T-helper 9 cell (primary cell): ENCODE measurements around the gene BEND6.
"Not testable (repeated sequence)": the region's sequence is repeated elsewhere in the genome, so short reads cannot be mapped to it uniquely, and the experiment has no call there.

ENCODE experiments used
- DNase-seq: peaks from one replicate; pipeline ENCODE4 v3.0.0-alpha.2; 2020

Gene BEND6

DNA sequence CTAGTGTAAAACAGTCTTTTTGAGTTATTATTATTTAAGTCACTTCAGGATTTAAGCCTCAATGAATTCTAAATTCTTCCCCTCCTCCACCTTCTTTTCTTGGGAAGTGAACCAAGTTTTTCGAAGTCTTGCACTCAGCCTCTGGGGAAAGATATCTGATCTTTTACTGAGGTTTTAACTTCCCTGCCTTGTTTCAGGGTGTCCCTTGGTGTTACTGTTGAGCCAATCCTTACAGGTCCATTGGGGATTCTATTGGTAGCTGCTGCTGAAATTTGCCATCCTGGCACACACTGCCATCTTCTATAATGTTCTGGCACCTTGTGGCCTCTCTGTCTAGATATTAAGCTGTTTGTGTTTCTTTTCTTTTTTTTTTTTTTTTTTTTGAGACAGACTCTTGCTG is 31.7 kb downstream of the BEND6 start:
- no peak for DNase-seq

DNA sequence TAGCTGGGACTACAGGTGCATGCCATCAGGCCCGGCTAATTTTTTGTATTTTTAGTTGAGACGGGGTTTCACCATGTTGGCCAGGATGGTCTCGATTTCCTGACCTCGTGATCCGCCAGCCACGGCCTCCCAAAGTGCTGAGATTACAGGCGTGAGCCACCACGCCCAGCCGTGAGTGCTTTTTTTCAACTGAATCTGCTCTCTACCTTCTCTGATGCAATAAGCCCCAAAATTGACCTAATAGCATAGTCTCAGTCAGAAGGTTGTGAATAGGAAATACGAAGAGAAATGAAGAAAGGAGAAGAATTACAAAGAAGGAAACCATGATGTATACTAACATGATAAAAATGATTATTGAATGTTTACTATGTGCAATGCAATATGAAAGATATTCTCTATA is 33.2 kb downstream of the BEND6 start:
- no peak for DNase-seq

DNA sequence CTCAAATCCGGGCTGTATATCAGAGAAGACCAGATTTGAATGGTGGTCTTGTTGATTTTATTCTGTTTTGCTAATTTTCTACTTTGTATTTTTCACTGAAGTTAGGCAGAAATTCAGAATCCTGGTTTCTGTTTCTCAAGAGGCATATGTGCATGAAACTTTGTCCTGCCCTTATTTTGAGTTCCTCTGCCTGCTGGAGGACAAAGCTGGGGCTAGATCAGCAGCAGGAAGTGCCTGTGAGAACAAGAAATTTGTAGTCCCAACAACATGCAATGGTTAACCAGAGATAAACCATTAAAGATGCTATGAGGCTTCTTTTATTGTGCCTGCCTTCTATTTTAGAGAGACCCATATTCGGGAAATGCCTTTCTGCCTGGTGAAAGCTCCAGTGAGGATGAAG is 37.1 kb downstream of the BEND6 start:
- no peak for DNase-seq

DNA sequence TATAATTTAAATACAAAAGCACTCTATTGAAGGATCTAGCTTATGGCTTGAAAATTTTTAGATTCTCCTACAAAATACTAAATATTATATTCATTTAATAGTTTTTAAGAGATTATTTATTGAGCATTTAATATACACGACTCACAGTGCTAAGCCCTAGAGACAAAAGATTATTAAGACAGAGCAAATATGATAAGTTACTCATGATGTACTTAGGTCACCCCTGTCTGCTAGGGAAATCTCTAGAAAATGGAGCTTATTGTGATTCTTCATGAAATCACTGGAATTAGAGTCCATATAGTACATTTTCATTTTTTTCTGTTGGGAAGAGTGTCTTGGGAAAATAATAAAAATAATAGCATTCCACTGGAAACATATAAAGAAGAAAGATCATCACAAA is 37.8 kb downstream of the BEND6 start:
- DNase-seq, result no peak

DNA sequence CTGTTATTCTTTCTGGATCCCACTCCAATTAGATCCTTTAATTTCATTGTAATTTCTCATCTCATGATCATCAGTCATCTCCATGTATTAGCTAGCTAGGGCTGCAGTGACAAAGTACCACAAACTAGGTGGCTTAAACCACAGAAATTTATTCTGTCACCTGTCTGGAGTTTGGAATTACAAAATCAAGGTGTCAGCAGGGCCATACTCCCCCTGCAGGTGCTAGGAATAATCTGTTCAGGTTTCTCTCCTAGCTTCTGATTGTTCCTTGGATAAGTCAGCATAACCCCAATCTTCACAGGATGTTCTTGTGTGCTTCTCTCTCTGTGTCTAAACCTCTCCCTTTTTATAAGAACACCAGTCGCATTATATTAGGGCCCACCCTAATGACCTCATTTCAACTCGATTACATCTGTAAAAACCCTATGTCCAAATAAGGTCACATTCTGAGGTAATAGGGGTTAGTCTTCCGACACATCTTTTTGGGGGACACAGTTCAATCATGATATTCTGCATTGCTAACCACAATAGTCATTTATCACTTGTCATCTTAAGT is 40.5 kb downstream of the BEND6 start:
- no peak for DNase-seq

DNA sequence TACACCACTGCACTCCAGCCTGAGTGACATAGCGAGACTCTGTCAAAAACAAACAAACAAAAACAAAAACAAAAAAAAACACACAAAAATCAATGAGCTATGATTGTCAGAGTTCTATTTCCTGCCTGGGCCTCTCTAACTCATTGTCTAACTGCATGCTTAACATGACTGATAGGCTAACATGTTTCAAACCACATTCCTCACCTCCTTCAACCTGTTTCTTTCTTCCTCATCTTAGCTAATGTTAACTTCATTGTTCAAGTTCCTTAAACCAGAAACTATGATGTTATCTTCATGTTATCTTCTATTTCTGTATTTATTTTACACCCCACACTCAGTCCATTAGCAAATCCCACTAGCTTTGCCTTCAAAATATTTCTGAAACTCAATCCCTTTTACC is 41.5 kb downstream of the BEND6 start:
- no peak for DNase-seq

DNA sequence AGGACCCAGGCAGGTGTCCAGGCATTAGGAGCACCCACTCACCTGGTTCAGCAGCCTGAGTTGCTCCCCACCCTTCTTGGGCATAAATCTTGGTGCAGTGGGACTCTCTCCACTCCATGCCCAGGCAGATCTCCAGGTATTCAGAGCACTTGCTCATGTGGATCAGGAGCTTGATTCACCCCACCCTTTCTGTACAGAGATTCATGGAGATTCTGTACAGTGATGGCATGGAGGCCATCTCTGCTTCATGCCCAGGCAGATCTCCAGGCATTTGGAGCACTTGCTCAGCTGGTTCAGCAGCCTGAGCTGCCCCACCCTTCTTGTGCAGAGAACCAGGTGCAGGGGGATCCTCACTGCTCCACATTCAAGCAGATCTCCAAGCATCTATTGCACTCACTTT is 44.1 kb downstream of the BEND6 start:
- DNase-seq, result no peak

DNA sequence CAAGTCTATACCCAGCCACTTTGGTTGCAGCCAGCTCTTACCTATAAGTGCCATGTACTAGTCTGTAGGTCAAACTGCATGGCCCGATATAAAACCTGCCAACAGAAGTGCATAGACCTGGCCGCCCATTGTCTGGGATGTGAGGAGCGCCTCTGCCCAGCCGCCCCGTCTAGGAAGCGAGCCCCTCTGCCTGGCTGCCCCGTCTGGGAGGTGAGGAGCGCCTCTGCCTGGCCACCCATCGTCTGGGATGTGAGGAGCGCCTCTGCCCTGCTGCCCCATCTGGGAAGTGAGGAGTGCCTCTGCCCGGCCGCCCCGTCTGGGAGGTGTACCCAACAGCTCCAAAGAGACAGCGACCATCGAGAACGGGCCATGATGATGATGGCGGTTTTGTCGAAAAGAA is 44.8 kb downstream of the BEND6 start:
- not testable (repeated sequence) for DNase-seq

DNA sequence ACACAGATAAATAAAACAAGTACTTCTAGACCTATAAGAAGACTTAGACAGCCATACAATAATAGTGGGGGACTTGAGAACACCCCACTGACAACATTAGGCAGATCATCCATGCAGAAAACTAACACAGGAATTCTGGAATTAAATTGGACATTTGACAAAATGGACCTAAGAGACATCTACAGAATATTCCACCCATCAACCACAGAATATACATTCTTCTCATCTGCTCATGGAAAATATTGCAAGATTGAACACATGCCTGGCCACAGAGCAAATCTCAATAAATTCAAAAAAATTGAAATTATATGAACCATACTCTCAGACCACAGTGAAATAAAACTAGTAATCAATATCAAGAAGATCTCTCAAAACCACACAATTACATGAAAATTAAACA is 47.3 kb downstream of the BEND6 start:
- DNase-seq, result no peak

DNA sequence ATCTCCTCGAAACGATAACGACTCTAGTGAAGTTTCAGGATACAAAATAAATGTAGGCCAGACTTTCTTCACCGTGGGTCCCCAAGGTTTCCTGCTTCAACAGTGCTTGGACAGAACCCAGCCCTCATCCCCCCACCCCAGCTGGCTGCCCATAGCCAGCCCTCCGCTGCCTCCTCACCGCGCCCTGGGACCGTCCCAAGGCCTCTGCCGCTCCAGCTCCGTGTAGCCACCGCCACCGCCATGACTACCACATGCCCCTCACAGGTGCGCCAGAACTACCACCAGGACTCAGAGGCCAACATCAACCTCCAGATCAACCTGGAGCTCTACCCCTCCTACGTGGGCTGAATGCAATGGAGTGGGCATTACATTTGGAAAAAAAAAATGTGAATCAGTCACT is 49.4 kb downstream of the BEND6 start:
- DNase-seq, result no peak

DNA sequence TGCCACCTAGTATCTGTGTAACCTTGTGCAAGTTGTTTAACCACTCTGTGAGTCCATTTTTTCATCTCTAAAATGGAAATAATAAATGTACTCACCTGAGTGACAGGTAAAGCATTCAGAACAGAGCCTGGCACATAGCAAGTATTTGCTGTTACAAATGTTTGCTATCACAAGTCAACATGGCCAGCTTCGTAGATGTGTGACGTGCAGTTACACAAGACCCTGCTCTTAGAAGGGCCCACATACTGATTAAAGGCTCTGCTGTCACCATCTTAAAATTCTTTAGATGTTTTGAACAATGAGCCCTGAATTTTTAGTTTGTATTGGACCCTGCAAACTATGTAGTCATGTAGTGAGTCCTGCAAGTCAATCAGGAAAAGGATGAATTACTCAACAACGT is 51.2 kb downstream of the BEND6 start:
- DNase-seq, result no peak

DNA sequence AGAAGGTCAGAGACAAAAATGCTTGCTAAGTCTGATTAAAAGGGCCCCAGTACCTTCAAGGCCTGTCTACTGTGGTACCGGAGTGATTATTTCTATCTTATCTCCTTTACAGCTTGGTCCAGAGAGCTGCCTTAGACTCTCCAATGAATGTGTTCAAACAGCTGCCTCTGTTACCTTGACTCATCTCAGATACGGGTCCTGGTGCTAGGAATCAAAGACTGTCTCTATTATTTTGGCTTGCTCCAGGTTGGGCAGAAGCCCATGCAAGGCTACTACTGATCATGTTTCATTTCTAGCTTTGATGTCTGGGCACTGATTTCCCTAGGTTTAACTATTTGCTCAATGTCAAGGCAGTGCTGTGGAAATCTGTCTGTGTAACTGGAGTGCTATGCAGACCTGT is 53.2 kb downstream of the BEND6 start:
- not testable (repeated sequence) for DNase-seq

DNA sequence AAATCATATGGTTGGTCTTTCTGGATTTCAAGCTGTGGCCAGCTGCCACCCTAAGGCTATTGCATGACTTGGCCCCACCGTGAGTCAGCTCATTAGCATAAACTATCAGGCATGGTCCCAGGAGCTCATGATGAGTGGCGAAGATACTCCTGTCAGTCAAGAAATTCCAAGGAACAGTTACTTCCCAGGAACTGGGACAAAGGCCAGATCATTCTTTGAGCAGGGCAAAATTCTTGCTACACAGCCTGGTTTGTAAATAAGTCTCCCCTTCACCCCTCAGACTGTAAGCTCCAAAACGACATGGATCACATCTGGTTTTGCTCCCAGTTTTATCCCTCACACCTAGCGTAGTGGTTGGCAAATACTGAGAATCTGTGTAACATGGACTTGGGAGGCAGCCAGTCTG is 58.6 kb downstream of the BEND6 start:
- DNase-seq, result no peak

DNA sequence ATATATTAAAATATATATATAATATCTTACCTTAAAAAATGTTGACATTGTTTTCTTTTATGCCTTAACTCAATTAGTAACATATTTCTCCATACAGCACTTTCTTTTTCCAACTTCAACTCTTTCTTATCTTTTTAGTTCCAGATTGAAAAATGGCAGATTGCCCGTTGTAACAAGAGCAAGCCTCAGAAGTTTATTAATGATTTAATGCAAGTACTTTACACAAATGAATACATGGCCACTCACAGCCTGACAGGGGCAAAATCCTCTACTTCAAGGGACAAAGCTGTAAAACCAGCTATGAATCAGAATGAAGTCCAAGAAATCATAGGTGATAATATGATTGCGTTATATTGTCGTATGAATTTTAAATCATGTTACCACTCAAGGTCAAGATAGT is 62.2 kb downstream of the BEND6 start:
- DNase-seq, result no peak

DNA sequence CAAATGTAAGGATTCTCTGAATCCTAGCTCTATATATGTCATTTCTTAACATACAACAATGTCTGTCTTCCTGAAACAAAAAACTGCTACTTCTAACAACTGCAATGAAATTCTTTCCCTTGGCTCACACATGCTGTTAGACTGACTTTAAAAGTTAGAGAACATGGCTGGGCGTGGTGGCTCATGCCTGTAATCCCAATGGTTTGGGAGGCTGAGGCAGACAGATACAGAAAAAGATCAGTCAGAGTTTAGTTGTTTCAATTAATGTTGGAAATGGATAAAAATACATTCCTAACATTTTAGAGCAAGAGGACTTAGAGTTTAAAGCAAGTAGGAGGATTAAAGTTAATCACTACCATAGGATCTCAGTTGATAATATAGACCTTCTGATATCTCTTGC is 62.9 kb downstream of the BEND6 start:
- DNase-seq, result no peak

DNA sequence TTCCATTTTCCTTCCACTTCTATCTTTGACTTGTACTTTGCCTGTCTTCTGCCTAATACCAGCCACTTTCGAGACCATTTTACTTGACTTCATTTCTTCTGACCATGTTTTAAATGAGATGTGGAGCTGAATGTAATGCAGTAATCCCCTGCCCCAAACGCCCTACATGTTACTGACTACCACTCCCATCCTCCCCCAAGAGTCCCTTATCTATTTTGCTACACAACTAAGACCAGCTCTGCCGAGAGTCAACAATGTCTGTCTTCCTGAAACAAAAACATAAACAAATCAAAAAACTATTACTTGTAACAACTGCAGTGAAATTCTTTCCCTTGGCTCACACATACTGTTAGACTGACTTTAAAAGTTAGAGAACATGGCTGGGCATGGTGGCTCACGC is 64.5 kb downstream of the BEND6 start:
- DNase-seq, result no peak

DNA sequence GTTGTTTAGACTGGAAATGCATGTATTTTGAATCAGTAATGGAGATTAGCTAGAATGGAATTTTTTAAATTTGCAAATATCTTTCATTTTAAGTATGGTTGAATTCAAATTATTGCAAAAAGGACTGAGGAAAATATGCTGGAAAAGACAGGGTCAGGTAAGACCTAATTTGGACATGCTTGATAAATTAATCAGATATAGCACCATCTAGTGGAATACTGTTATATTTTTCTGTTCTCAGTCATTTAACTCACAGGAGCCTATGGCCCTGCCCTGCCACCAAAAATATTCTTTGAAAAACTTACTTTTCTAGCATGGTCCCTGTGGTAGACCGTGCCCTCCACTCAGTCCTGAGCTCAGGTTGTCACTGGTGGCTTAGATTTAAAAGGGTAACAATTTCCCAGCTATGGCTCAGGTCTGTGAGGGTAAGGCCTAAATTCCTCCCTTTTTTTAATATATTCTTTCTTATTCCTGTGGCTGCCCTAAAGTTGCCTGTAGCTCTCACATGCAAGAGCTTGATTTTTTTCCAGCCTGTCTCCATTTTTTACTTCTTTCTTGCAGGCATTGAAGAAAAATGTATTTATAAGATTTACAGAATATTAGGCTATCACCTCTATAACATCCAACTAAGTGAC is 66.3 kb downstream of the BEND6 start:
- no peak for DNase-seq

DNA sequence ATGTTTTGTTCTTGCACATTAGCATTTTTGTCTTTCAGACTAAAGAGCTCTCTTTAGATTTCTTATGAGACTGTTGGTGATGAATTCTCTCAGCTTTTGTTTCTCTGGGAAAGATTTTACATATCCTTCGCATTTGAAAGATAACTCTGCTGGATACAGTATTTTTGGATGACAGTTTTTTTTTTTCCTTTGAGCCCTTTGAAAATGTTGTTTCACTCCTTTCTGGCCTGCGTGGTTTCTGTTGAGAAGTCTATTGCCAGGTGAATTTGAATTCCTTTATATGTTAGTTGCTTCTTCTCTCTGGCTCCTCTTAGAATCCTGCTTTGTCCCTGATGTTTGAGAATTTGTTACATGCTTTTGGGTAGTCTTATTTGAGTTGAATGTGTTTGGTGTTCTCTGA is 69.4 kb downstream of the BEND6 start:
- no peak for DNase-seq

DNA sequence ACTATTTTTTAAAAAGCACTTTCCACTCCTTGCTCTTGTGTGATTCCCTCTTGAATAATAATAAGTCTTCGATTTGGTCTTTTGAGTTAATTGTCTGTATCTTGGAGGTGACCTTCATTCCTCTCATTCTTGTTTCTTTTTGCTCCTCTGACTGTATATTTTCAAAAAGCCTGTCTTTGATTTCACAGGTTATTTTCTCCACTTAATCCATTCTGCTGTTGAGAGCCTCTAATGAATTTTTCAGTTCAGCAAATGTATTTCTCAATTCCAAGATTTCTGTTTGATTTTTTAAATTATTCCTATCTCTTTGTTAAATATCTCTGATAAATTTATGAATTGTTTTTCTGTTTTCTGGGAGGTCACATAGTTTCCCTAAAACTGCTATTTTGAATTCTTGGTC is 69.9 kb downstream of the BEND6 start:
- DNase-seq, result no peak

DNA sequence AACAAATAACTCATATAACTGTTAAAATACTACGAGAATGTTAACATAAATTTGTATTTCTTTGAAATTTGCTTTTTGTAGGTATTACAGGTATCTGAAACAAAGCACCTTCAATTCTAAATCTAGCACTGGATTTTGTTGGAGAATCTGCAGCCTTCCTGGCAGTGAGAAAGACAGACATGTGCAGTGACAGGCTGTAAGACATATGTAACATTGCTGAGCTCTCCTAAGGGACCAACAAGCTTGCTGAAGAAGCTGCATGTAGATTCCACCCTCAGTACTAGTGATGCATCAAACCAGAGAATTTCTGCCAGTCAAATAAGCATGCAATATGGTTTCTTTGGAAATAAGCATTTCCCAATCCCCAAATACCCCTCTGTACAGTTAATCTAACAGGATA is 71.1 kb downstream of the BEND6 start:
- DNase-seq, result no peak

DNA sequence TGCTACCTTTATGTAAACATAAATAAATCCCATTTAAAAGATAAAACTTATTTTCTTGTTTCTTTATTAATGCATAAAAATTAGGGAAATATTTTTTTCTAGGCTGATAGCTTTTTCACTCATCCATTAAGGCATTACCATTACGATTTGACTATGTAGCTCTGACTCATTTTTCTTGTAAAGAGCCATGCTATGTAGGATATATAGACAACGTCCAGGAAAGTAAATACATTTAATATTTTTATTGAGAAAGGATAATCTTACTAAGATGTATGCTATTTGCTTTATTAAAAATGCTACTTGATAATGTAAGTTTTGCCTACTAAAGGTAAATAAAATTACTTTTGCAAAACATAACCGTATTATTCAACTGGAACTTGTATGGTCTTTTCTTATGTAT is 72.4 kb downstream of the BEND6 start:
- DNase-seq, result no peak

DNA sequence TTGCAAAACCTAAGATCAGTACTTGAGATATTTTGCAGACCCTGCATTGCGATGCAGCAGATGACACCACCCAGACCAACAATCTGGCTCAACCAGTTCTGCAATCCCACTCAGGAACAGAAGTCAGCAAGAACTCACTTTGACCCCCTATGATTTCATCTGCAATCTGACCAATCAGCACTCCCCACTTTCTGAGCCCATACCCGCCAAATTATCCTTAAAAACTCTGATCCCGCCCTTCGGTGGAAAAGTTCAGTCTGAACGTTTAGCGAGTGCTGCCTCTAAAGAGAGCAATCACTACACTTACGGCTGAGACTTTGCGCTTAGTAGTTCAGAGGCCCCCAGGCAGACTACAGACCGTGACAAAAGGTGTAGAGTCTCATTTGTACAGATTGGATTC is 74.3 kb downstream of the BEND6 start:
- no peak for DNase-seq

DNA sequence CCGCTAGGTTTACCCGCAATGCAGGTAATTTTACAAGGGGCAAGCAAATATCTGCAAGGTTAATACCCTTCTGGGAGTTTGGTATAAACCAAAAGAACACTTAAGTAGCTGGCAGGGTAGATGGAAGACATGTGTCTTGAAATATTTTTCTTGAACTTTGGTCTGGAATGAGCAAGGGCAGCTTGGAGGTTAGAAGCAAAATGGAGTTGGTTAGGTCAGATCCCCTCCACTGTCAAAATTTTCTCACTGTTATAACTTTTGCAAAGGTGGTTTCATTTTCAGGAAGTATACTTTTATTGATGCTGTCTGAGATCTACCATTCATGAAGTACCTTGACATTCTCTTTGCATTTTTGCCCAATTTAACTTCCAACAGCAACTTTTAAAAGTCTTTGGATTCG is 78.3 kb downstream of the BEND6 start:
- no peak for DNase-seq

DNA sequence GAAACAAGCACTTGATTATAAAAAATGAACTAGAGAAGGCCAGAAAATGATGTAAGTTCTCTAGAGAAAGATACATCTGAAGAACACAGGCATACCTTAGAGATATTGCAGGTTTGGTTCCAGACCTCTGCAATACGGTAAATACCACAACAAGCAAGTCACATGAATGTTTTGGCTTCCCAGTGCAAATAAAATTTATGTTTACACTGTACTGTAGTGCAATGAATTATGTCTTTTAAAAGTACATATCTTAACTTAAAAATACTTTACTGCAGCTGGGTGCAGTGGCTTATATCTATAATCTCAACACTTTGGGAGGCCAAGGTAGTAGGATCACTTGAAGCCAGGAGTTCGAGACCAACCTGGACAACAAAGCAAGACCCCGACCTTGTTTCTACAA is 80.6 kb downstream of the BEND6 start:
- no peak for DNase-seq

DNA sequence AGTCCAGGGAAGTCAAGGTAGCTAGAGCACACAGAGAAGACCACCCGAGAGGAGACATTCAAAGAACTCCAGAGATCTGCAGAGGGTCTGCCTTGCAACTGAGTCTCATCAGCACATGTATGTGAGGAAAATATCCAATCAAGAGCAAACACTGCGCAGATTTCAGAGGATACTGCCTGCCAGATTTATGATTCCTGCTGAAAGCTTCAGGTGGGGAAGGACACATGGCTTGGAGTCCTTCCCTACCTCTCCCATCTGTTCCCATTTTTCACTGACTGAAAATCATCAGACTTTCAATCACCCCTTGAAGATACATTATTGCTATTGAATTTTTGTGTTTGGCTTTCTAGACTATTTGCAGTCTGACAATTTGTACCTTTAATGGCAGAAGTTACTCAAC is 84.0 kb downstream of the BEND6 start:
- DNase-seq, result no peak

DNA sequence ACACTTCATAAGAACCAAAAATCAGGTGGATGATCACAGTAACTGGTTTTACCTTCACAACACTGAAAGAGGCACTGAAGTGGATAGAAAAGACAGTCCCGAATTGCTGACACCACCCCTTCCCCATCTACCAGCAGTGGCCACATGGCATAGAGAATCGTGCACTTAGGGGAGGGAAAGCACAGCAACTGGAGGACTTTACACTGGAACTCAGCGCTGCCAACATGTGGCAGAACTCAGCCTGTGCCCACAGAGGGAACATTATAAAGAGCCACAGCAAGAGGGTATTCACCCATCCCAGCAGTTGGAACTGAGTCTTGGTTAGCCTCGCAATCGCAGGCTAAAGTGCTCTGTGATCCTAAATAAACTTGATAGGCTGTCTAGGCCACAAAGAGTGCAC is 85.1 kb downstream of the BEND6 start:
- no peak for DNase-seq
